GM12801 (cell line): ENCODE data around the gene IL7R.

ENCODE experiments used
- TF ChIP-seq, protein P1 (sequence below): IDR thresholded peaks from one replicate; pipeline ENCODE4 v1.5.1; 2011; ENCODE audit warnings: control low read depth; ENCODE audit not compliant: insufficient read length; ENCODE audit errors: extremely low read depth

Gene IL7R

DNA sequence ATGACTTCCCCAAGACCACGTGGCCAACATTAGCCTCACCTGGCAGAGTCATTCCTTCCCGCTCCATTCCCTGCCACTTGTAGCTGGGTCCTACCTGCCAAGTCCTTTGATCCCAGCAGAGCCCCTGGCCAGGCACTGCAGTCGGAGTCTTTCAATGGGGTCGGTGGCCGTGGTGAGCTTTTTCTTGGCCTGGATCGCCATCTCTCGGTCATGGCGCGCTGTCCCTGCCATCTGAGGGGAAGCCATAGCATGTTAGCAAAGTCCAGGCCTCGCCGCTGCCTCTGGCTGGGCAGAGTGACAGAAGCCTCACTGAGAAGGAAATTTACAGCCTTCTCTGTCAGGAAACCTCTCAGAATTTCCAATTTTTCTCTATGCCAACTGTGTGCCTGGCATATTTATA lies 64.2 kb downstream of the IL7R start:
- TF ChIP-seq, protein P1, sequence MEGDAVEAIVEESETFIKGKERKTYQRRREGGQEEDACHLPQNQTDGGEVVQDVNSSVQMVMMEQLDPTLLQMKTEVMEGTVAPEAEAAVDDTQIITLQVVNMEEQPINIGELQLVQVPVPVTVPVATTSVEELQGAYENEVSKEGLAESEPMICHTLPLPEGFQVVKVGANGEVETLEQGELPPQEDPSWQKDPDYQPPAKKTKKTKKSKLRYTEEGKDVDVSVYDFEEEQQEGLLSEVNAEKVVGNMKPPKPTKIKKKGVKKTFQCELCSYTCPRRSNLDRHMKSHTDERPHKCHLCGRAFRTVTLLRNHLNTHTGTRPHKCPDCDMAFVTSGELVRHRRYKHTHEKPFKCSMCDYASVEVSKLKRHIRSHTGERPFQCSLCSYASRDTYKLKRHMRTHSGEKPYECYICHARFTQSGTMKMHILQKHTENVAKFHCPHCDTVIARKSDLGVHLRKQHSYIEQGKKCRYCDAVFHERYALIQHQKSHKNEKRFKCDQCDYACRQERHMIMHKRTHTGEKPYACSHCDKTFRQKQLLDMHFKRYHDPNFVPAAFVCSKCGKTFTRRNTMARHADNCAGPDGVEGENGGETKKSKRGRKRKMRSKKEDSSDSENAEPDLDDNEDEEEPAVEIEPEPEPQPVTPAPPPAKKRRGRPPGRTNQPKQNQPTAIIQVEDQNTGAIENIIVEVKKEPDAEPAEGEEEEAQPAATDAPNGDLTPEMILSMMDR = no peak

DNA sequence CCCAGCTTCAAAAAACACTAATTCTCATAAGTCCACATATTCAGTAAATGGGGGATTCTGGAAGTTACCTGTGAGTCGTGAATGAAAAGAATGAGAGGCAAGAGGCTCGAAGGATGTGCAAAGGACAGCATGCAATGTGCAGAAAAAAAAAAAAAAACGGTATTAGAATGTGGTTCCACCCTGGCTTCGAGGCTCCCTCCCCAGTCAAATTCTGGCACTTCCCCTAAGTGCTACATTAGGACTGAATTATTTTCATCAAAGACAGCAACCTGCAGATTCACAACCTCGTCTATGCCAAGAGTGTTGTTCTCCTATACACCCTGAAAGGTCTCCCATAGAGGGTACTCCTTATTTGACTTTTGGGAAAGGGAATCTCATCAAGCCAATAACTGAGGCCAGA lies 65.2 kb downstream of the IL7R start:
- TF ChIP-seq, protein P1 = no peak

DNA sequence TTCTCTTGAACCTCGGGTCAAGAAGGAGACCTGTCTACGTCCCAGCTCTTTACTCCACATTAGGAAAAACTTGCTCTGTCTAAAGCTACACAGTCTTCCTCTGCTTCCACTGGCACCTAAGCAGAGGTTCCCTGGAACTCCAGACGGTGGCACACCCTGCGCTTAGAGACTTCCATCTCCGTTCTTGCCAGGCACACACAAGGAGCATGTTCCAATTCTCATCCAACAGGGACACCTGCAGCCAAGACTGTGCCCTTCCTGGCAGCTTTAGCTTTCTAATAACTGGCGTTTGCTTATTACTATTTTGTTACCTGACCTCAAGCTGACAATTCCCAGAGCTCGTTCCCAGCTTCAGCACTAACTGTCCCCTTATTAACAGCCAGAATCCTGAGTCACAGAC lies 65.8 kb downstream of the IL7R start:
- TF ChIP-seq, protein P1 = no peak

DNA sequence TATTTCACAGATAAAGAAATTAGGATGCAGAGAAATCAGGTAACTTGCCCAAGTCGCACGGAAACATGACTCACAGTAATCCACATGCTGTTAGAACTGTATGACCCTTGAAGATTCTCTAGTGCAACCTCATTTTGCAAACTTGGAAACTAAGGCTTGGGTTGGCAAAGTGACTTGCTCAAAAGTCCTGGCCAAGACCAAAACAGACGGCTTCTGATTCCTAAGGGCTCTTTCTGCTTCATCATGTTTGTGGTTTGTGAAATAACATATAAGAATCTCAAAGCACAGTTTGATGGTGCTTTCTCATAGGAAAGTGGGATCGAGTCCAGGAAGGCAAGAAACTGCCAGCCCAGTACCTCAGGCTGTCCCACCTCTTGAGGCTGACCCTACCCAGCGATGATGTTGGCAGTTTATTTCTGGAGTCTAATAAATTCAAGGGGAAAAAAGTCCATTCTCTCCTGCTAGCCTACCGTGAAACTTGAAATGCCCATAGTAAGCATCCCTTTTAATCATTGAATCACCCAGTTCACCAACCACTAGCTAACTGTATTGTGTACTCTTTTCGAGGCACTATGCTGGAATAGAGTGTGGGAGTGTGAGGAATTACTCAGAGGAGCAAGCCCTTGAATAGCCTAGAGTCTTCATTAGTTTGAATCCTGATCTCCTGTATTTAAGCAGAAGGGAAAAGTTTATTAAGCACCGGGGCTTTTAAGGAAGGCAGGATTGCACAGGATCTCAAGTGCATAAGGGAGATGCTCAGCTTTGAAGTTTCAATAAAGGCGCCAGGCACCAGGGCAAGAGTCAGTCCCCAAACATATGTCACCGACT lies 67.6 kb downstream of the IL7R start:
- TF ChIP-seq, protein P1 = no peak

DNA sequence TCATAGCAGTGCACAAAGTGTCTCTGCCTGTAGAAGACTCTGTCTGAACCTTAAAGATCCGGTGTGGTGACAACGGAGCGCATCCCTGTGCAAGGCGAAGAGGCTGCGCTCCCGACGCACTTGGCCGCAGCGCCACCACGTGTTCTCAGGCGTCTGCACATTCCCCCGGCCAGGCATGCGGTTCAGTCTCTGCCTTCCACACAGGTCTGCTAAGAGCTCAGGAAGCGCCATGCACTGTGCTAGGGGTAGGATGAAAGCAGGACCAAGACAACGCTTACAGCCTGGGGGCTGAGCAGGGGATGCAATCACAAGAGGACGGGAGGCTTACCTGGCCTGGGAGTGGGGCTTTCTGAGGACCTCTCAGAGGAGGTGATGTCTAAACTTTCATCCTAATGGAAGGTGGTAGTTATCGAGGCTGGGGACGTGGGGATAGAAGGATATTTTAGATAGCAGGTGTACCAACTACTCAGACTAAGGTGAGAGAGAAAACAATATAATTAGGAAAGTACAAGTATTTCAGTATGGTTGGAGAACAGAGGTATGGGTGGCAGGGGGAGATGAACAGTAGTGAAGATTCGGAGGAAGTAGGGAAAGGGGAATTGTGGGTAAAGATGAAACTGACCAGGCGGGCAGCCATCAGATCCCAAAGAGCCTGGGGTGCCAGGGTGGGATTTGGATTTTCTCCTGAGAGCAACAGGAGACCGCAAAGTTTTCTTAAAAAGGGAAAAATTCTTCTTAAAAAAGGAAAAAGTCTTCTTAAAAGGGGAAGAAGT lies 68.4 kb downstream of the IL7R start:
- TF ChIP-seq, protein P1 = no peak

DNA sequence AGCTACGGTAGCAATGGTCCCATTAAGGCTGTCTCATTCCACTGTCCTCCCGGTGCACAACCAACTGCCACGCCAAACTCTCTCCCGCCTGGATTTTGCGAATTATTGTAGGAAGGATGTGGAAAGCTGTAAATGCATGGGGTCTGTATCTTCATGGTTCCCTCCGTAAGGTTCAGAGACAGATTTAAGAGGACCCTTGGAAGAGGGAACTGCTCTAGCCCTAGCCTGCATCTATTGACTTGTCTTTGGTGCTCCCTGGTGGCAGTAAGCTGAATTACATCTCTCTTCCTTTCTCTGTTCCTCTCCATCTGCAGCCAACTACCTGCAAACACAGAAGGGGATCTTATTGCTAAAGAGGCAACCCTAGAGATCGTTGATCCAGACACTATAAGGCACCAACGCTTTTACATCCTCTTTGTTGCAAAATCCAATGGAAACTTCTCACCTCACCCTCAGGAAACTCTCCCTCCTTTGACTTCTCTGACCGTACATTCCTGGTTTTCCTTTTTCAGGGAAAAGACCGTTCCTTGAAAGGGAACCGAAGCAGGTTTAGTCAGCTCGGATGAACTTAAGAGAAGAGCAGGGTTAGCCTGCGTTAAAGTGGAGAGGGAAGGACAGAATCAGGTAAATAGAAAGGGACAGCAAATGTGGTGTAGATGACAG lies 69.8 kb downstream of the IL7R start:
- TF ChIP-seq, protein P1 = no peak
